ENCODE measurements around the gene VWA2. TPM values are rescaled to one million over a fixed set of nuclear protein-coding genes. Genes with fewer than 3 reads are reported as not detected.

VWA2 gene
- total and polyA plus RNA-seq, 2 donors (not counting 3 experiments of a cell fraction or from before 2014, with no cell fraction given), result not detected

DNA sequence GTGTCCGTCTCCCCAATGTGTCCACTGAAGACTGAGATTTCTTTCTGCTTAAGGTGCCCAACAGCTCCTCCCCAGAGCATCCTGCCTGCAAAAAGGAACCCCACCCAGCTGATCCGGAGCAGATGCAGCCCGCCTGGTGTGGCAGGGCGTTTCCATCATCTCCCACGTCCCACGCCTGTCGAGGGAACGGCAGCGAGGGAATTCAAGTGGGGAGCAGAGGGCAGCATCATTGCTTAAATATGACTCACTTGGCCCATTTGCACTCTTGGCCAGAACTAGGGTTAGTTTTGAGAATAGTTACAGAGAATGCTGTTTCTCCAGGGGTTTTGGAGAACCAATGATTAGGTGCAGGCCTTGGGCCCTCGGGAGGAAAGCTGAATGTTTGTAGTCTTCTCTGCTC, 20.8 kb downstream of the VWA2 start:
- Histone ChIP-seq H3K36me3 (ENCODE audit: control insufficient read depth in 2 of 2, extremely low read depth in 1 of 2, insufficient read depth in 2 of 2, low read length in 2 of 2) (no peaks in the 10 kb centered on the region), H3K4me3 (replicated peaks in 1 of 3; ENCODE audit: insufficient read depth in 1 of 3, low read depth in 1 of 3, low read length in 3 of 3) (no peak overlapping the region), H3K27ac (ENCODE audit: insufficient read depth, low read depth, low read length) (no peak overlapping the region), H3K9me1 (replicated peaks; ENCODE audit: control insufficient read depth, extremely low read depth, insufficient read depth, low read length) (no peaks in the 10 kb centered on the region), H3K9me3 (replicated peaks; ENCODE audit: control insufficient read depth, insufficient read depth, low read length) (no peaks in the 10 kb centered on the region), H3K4me2 (ENCODE audit: insufficient read depth, low read length) (no peak overlapping the region), H3K4me1 (ENCODE audit: control insufficient read depth, extremely low read depth, insufficient read depth, low read length) (no peaks in the 10 kb centered on the region), H4K20me1 (replicated peaks; ENCODE audit: control insufficient read depth, extremely low read depth, insufficient read depth, low read length) (no peaks in the 10 kb centered on the region), H3K27me3 (ENCODE audit: control insufficient read depth in 2 of 2, insufficient read depth in 2 of 2, low read length in 2 of 2) (no peaks in the 10 kb centered on the region), H3K9ac (replicated peaks; ENCODE audit: extremely low read depth, insufficient read depth, low read length) (no peak overlapping the region), H3K79me2 (ENCODE audit: control insufficient read depth, insufficient read depth, low read length) (no peaks in the 10 kb centered on the region), H2AFZ (ENCODE audit: low read depth, low read length) (no peak overlapping the region)
- DNase-seq (ENCODE audit: low read depth, low spot score) (no peak), FAIRE-seq (no peak)
- intact Hi-C loops (cut with micrococcal nuclease), result no loop called here
- POLR2A ChIA-PET, result no interaction called here
- no peak for TF ChIP-seq JUN (IDR thresholded peaks at IDR 0.05; ENCODE audit: borderline replicate concordance, insufficient read depth, insufficient read length, low read depth)
- no peak for TF ChIP-seq GATA2 (IDR thresholded peaks at IDR 0.05; ENCODE audit: insufficient read depth, insufficient read length, low read depth, low read length)
- TF ChIP-seq MYC (IDR thresholded peaks at IDR 0.05; ENCODE audit: low read depth, low read length), result no peak
- no peak for TF ChIP-seq EZH2 (IDR thresholded peaks at IDR 0.05; ENCODE audit: borderline replicate concordance, low read depth, low read length, severe bottlenecking)
- no peak for TF ChIP-seq POLR2AphosphoS5 (IDR thresholded peaks at IDR 0.05; ENCODE audit: insufficient read depth, low read depth, low read length)
- TF ChIP-seq, protein P1, sequence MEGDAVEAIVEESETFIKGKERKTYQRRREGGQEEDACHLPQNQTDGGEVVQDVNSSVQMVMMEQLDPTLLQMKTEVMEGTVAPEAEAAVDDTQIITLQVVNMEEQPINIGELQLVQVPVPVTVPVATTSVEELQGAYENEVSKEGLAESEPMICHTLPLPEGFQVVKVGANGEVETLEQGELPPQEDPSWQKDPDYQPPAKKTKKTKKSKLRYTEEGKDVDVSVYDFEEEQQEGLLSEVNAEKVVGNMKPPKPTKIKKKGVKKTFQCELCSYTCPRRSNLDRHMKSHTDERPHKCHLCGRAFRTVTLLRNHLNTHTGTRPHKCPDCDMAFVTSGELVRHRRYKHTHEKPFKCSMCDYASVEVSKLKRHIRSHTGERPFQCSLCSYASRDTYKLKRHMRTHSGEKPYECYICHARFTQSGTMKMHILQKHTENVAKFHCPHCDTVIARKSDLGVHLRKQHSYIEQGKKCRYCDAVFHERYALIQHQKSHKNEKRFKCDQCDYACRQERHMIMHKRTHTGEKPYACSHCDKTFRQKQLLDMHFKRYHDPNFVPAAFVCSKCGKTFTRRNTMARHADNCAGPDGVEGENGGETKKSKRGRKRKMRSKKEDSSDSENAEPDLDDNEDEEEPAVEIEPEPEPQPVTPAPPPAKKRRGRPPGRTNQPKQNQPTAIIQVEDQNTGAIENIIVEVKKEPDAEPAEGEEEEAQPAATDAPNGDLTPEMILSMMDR (IDR thresholded peaks at IDR 0.05; ENCODE audit: extremely low read depth in 1 of 2, insufficient read depth in 1 of 2, low read depth in 1 of 2, low read length in 2 of 2), result no peak
- no peak for TF ChIP-seq FOS (IDR thresholded peaks at IDR 0.05; ENCODE audit: borderline replicate concordance, insufficient read depth, low read length)
- TF ChIP-seq MAX (IDR thresholded peaks at IDR 0.05; ENCODE audit: insufficient read depth, insufficient read length), result no peak
- no peak for TF ChIP-seq POLR2A (IDR thresholded peaks at IDR 0.05; ENCODE audit: low read depth, low read length)
- no TSS peak for BruUV-seq (replicated peaks)
- CTCF ChIA-PET, result no interaction called here
- dilution Hi-C loops (cut with MboI; ENCODE audit: extremely low pct_ligation_motif_present, low sequenced_read_pairs), result no loop called here
